ENCODE measurements around the gene GLRA1. TPM values are rescaled to one million over a fixed set of nuclear protein-coding genes. Genes with fewer than 3 reads are reported as not detected.
A peak's percentile ranks its signal among the peaks of the same experiment; 100 is the strongest.

The GLRA1 gene
- total and polyA plus RNA-seq, 2 of the 4 experiments (the other 2 are of a cell fraction): not detected

- ChIA-PET CTCF (interaction anchor here (2.2 kb wide), 1 partner anchor 14 kb away, joined by 5 read pairs; no protein-coding TSS in a partner anchor), POLR2A (ENCODE audit: unreplicated experiment) (interaction anchor here (0.7 kb wide), 1 partner anchor 9 kb away, joined by 3 read pairs; no protein-coding TSS in a partner anchor)
- H3K4ac ChIP-seq (ENCODE audit: low read depth, low read length): no peak overlapping the region
- no peak overlapping the region for H3K23ac ChIP-seq (ENCODE audit: low read depth, low read length)
- H3K4me2 ChIP-seq (ENCODE audit: low read depth, low read length): no peak overlapping the region
- no peak overlapping the region for H3K9ac ChIP-seq (ENCODE audit: low read depth, low read length)
- no peak overlapping the region for H2AK5ac ChIP-seq (ENCODE audit: low read depth, low read length)
- intact Hi-C loops (cut with micrococcal nuclease): no loop called here
- no peak overlapping the region for H3K56ac ChIP-seq (ENCODE audit: extremely low read depth, insufficient read depth, low read length)
- H3K4me3 ChIP-seq (ENCODE audit: insufficient read depth, low read depth, low read length): no peak overlapping the region
- no peak overlapping the region for H2AFZ ChIP-seq (replicated peaks; ENCODE audit: low read length, poor library complexity)
- no peak overlapping the region for H2BK20ac ChIP-seq (ENCODE audit: low read depth, low read length)
- H3K27me3 ChIP-seq (ENCODE audit: control insufficient read depth, insufficient read depth, low read length): no peaks in the 10 kb centered on the region
- DNase-seq (peak; percentile 53), ATAC-seq (ENCODE audit: low read depth) (0 out of 2 replicates have a peak, but pooled peaks have one; percentile 15)
- no peak overlapping the region for H3K27ac ChIP-seq (ENCODE audit: insufficient read depth, low read length)
- H2AK9ac ChIP-seq (replicated peaks; ENCODE audit: low read depth, low read length, poor library complexity): no peak overlapping the region
- no peaks in the 10 kb centered on the region for H3K9me3 ChIP-seq (ENCODE audit: control insufficient read depth, insufficient read depth, low read length)
- H4K20me1 ChIP-seq (ENCODE audit: insufficient read depth, low read length): peaks cover 17% of the 10 kb centered on the region; the same call in 1 of the 2 replicates
- in situ Hi-C loops (cut with MboI; ENCODE audit: low sequenced_read_pairs): no loop called here
- 70% methylated on average over 2 of the region's 5 CpGs; no CpG with 5 or more reads in 1 of the 2 experiments for WGBS, 2 experiments (ENCODE audit: extremely low coverage in 2 of 2, insufficient read length in 1 of 2)
- H4K5ac ChIP-seq (ENCODE audit: low read depth, low read length): no peak overlapping the region
- no peak overlapping the region for H2BK5ac ChIP-seq (ENCODE audit: low read depth, low read length, poor library complexity, severe bottlenecking)
- no peak overlapping the region for H4K8ac ChIP-seq (ENCODE audit: low read depth in 2 of 2, low read length in 2 of 2)
- dilution Hi-C loops (cut with HindIII; ENCODE audit: low sequenced_read_pairs, unreplicated experiment): no loop called here
- H2BK15ac ChIP-seq (ENCODE audit: low read depth, low read length): no peak overlapping the region
- BruUV-seq (replicated peaks): no TSS peak
- TF ChIP-seq FOS (IDR thresholded peaks at IDR 0.05; ENCODE audit: low read depth, low read length) (no peak), BHLHE40 (IDR thresholded peaks at IDR 0.05; ENCODE audit: low read depth, low read length) (no peak), USF2 (IDR thresholded peaks at IDR 0.05; ENCODE audit: low read depth, low read length) (no peak), POLR2A (IDR thresholded peaks at IDR 0.05; ENCODE audit: low read depth, low read length) (no peak)
- H4K91ac ChIP-seq (ENCODE audit: insufficient read depth, low read depth, low read length): no peak overlapping the region
- no peaks in the 10 kb centered on the region for H3K9me1 ChIP-seq (ENCODE audit: insufficient read depth, low read length)
- no peak overlapping the region for H3K18ac ChIP-seq (ENCODE audit: low read depth, low read length)
- peaks cover 9% of the 10 kb centered on the region for H3K4me1 ChIP-seq (ENCODE audit: control insufficient read depth, insufficient read depth, low read length)
- peaks cover 18% of the 10 kb centered on the region for H3K36me3 ChIP-seq (ENCODE audit: control insufficient read depth, insufficient read depth, low read length)
- peaks cover 30 to 54% of the 10 kb centered on the region in 2 experiments for H3K79me1 ChIP-seq (ENCODE audit: low read depth in 1 of 2, low read length in 2 of 2)
- H3K14ac ChIP-seq (replicated peaks; ENCODE audit: low read depth, low read length): no peak overlapping the region
- no peak overlapping the region for H2BK120ac ChIP-seq (ENCODE audit: low read depth, low read length)
These were observed 112.9 kb downstream of the GLRA1 start for GRCh38 chr5:151811593-151812321.
